ENCODE data around the gene TNPO2. TPM values are rescaled to one million over a fixed set of nuclear protein-coding genes. Genes with fewer than 3 reads are reported as not detected.

The TNPO2 gene
- total RNA-seq, 1 experiment from 2014 or later: 105 TPM

DNA sequence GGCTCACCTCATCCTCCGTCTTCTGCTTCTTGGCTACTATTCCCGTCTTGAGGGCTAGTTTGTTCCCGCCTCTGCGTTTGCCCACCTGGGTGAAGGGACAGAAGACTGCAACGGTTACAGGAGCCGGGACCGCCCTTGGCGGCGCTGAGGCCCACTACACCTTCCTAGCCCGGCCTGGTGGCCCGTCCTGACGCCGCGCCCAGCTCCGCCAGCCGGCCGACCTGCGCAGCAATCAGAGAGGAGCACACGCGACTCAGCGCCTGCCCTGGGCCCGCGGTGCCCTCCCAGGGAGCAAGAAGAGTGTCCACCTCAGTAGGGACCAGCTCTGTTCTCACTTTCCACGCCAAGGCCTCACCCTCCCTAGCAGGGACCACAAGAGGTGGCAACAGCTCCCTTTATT lies 7.6 kb upstream of the TNPO2 start:
- H3K4me3 Mint-ChIP-seq: no peak overlapping the region
- DNase-seq (ENCODE audit: low spot score) (no peak), ATAC-seq (no peak)
- CTCF ChIA-PET: interaction anchor here (1.1 kb wide), 1 partner anchor 26 kb away, joined by 3 read pairs; no protein-coding TSS in a partner anchor
- H3K36me3 Mint-ChIP-seq: peaks cover 19% of the 10 kb centered on the region
- TF ChIP-seq PRDM15 (CRISPR knock-in tag; IDR thresholded peaks at IDR 0.05) (no peak), ZBTB43 (CRISPR knock-in tag; IDR thresholded peaks at IDR 0.05) (no peak), ATF6 (CRISPR knock-in tag; IDR thresholded peaks at IDR 0.05) (no peak), HMGXB4 (CRISPR knock-in tag; IDR thresholded peaks at IDR 0.05) (no peak), CBFB (CRISPR knock-in tag; IDR thresholded peaks at IDR 0.05; ENCODE audit: low read depth) (no peak), MYBL2 (CRISPR knock-in tag; IDR thresholded peaks at IDR 0.05) (no peak), ZSCAN18 (CRISPR knock-in tag; IDR thresholded peaks at IDR 0.05) (no peak), ESRRA (CRISPR knock-in tag; IDR thresholded peaks at IDR 0.05; ENCODE audit: borderline replicate concordance) (no peak), ZNF671 (CRISPR knock-in tag; IDR thresholded peaks at IDR 0.05) (no peak), FOXK1 (CRISPR knock-in tag; IDR thresholded peaks at IDR 0.05) (no peak), GTF2I (CRISPR knock-in tag; conservative IDR thresholded peaks at IDR 0.05) (no peak), NFYB (CRISPR knock-in tag; conservative IDR thresholded peaks at IDR 0.05; ENCODE audit: low read depth) (no peak), NR2C2 (CRISPR knock-in tag; IDR thresholded peaks at IDR 0.05) (no peak), ZNF263 (CRISPR knock-in tag; IDR thresholded peaks at IDR 0.05; ENCODE audit: low read depth) (no peak), PREB (CRISPR knock-in tag; IDR thresholded peaks at IDR 0.05; ENCODE audit: borderline replicate concordance) (no peak), TEAD4 (CRISPR knock-in tag; IDR thresholded peaks at IDR 0.05) (no peak)
- TF ChIP-seq, protein P1, sequence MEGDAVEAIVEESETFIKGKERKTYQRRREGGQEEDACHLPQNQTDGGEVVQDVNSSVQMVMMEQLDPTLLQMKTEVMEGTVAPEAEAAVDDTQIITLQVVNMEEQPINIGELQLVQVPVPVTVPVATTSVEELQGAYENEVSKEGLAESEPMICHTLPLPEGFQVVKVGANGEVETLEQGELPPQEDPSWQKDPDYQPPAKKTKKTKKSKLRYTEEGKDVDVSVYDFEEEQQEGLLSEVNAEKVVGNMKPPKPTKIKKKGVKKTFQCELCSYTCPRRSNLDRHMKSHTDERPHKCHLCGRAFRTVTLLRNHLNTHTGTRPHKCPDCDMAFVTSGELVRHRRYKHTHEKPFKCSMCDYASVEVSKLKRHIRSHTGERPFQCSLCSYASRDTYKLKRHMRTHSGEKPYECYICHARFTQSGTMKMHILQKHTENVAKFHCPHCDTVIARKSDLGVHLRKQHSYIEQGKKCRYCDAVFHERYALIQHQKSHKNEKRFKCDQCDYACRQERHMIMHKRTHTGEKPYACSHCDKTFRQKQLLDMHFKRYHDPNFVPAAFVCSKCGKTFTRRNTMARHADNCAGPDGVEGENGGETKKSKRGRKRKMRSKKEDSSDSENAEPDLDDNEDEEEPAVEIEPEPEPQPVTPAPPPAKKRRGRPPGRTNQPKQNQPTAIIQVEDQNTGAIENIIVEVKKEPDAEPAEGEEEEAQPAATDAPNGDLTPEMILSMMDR (IDR thresholded peaks at IDR 0.05): no peak
- TF ChIP-seq, protein P2, sequence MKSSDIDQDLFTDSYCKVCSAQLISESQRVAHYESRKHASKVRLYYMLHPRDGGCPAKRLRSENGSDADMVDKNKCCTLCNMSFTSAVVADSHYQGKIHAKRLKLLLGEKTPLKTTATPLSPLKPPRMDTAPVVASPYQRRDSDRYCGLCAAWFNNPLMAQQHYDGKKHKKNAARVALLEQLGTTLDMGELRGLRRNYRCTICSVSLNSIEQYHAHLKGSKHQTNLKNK (CRISPR knock-in tag; IDR thresholded peaks at IDR 0.05): no peak
- TF ChIP-seq, protein P3, sequence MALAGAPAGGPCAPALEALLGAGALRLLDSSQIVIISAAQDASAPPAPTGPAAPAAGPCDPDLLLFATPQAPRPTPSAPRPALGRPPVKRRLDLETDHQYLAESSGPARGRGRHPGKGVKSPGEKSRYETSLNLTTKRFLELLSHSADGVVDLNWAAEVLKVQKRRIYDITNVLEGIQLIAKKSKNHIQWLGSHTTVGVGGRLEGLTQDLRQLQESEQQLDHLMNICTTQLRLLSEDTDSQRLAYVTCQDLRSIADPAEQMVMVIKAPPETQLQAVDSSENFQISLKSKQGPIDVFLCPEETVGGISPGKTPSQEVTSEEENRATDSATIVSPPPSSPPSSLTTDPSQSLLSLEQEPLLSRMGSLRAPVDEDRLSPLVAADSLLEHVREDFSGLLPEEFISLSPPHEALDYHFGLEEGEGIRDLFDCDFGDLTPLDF (CRISPR knock-in tag; IDR thresholded peaks at IDR 0.05): no peak
- no peaks in the 10 kb centered on the region for H3K9me3 Mint-ChIP-seq
- peaks cover 23% of the 10 kb centered on the region for H3K4me1 Mint-ChIP-seq
- H3K27ac Mint-ChIP-seq: no peak overlapping the region; the same call in 1 of the 2 replicates
- POLR2A ChIA-PET: no interaction called here
- no peaks in the 10 kb centered on the region for H3K27me3 Mint-ChIP-seq (ENCODE audit: low read depth)

Measured in WTC11 (cell line).